Neural crest cell (in vitro differentiated cells): ENCODE results near the gene MYOM1. TPM values are rescaled to one million over a fixed set of nuclear protein-coding genes. Genes with fewer than 3 reads are reported as not detected.

ENCODE experiments used
- DNase-seq: peaks from one replicate; pipeline ENCODE4 v3.0.0; 2021; ENCODE audit warnings: low read depth, mixed read lengths, low spot score
- H3K27ac Mint-ChIP-seq: one replicate; pipeline ENCODE4 v1.8.0; 2021; ENCODE audit warnings: mild to moderate bottlenecking, mixed read lengths; ENCODE audit not compliant: unreplicated experiment
- H3K27me3 Mint-ChIP-seq: 2 replicates; pipeline ENCODE4 v1.8.0; 2021; ENCODE audit warnings: low read depth, mild to moderate bottlenecking, mixed read lengths
- H3K36me3 Mint-ChIP-seq: 2 replicates; pipeline ENCODE4 v1.8.0; 2021; ENCODE audit warnings: low read depth, mild to moderate bottlenecking, mixed read lengths
- H3K4me1 Mint-ChIP-seq: 2 replicates; pipeline ENCODE4 v1.8.0; 2021; ENCODE audit warnings: mixed read lengths
- H3K4me3 Mint-ChIP-seq: one replicate; pipeline ENCODE4 v1.8.0; 2021; ENCODE audit warnings: mild to moderate bottlenecking, mixed read lengths
- H3K9me3 Mint-ChIP-seq: 2 replicates; pipeline ENCODE4 v1.8.0; 2021; ENCODE audit warnings: mixed read lengths
- total RNA-seq: library from RNA; stranded (reverse); gene quantifications from 2 replicates; pipeline ENCODE4 v1.2.1, GENCODE V29; 2021
- TF ChIP-seq, protein P1 (sequence below): fragments of 200-600 bp; sonication (generic); conservative IDR thresholded peaks from 2 replicates; pipeline ENCODE4 v1.5.0; 2021; ENCODE audit warnings: antibody characterized with exemption, mild to moderate bottlenecking

MYOM1 gene
- total RNA-seq, 1 donor from 2014 or later = 0.89 TPM

DNA sequence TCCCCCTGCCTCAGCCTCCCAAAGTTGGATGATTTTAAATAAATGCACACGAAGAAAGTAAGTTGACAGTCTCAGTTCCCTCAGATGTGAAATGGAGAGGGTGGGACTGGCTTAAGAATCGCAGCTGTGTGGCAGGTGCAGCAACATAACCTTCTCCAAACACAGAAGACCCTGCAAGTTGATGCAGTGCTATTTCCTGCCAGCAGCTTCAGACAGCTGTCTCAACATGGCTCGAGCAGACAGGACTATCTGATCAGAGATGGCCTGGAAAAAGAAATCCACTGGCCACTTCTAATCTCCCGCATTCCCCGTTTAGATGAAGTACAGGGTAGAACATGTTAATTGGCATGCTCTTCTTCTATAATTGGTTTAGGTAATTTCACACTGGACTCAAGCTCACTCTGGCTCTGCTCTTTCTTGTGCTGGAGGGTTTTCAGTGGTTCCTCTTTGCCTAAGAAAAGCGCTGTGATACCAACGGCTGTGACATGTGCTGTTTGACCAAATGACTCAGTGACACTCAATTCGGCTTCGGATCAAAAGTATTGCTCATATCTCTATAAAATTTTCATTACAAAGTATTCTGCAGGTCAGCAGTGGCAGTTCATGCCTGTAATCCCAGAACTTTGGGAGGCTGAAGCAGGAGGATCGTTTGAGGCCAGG is 40.2 kb downstream of the MYOM1 start:
- H3K27ac Mint-ChIP-seq = no peak overlapping the region
- H3K4me3 Mint-ChIP-seq = no peak overlapping the region
- H3K27me3 Mint-ChIP-seq = no peaks in the 10 kb centered on the region

DNA sequence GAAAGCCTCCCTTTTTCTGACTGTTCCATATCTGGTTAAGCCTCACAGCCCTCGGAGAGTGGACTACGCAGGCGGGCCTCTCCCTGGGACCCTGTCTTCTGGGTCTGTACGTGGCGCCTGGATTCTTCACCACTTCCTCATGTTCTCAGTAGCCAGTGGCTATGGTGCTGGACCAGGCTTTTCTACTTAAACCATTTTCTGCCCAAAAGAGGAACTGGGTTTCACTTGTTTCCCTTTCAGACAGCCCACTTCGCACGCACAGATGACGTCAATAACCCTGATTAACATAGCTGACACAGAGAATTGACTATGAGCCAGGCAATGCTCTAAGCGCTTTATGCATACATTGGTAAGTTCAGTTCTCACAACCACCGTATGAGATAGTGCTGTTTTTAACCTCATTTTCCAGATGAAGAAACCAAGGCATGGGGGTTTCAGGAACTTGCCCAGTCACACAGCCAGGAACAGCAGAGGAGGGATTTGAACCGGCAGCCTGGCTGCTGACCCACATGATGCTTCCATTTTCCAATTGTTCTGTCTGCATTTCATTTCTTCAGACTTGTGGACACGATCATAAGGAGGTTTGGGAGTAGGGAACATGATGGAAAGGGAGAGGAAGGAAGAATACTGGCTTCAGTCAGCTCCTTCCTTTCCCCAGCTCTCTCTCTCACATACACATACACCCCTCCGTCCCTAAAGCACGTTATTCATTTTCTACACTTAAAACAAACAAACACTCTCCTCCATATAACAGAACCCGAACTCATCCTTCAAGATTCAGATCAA is 41.7 kb downstream of the MYOM1 start:
- Mint-ChIP-seq H3K27ac (no peak overlapping the region), H3K4me3 (no peak overlapping the region), H3K9me3 (no peaks in the 10 kb centered on the region), H3K27me3 (no peaks in the 10 kb centered on the region), H3K36me3 (no peaks in the 10 kb centered on the region), H3K4me1 (no peaks in the 10 kb centered on the region)
- no peak for DNase-seq
- TF ChIP-seq, protein P1, sequence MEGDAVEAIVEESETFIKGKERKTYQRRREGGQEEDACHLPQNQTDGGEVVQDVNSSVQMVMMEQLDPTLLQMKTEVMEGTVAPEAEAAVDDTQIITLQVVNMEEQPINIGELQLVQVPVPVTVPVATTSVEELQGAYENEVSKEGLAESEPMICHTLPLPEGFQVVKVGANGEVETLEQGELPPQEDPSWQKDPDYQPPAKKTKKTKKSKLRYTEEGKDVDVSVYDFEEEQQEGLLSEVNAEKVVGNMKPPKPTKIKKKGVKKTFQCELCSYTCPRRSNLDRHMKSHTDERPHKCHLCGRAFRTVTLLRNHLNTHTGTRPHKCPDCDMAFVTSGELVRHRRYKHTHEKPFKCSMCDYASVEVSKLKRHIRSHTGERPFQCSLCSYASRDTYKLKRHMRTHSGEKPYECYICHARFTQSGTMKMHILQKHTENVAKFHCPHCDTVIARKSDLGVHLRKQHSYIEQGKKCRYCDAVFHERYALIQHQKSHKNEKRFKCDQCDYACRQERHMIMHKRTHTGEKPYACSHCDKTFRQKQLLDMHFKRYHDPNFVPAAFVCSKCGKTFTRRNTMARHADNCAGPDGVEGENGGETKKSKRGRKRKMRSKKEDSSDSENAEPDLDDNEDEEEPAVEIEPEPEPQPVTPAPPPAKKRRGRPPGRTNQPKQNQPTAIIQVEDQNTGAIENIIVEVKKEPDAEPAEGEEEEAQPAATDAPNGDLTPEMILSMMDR = no peak

More for the DNA sequence above, 40.2 kb downstream of the MYOM1 start:
- TF ChIP-seq, protein P1 = no peak
- H3K9me3 Mint-ChIP-seq = no peaks in the 10 kb centered on the region
- no peak for DNase-seq
- no peaks in the 10 kb centered on the region for H3K36me3 Mint-ChIP-seq
- no peaks in the 10 kb centered on the region for H3K4me1 Mint-ChIP-seq

DNA sequence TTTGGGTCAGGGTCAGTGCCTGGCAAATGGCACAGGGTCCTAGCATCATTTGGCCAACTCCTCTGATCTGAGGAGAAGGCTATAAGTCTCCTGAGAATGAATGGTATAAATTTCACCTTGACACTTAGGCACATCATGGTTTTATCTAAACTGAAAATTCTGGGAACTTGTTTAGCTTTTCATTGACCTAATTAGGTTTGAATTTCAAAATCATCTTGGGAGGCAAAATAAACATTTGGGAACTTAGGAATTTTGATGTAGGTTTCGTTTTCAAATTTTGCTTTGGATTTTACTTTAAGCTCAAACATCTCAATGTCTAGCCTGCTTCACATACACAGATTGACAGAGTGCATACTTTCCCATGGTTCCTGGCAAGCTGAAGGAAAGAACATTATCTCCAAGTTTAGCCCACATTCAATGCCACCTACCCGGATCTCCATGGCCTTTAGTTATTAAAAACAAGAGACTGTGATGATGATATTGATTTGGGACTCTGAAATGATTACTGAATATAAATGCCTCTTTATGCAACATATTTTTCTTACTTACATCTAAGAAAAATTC is 44.5 kb downstream of the MYOM1 start:
- TF ChIP-seq, protein P1 = no peak
- Mint-ChIP-seq H3K4me1 (no peaks in the 10 kb centered on the region), H3K9me3 (no peaks in the 10 kb centered on the region), H3K36me3 (no peaks in the 10 kb centered on the region), H3K4me3 (no peak overlapping the region), H3K27me3 (no peaks in the 10 kb centered on the region), H3K27ac (no peak overlapping the region)
- DNase-seq = no peak

DNA sequence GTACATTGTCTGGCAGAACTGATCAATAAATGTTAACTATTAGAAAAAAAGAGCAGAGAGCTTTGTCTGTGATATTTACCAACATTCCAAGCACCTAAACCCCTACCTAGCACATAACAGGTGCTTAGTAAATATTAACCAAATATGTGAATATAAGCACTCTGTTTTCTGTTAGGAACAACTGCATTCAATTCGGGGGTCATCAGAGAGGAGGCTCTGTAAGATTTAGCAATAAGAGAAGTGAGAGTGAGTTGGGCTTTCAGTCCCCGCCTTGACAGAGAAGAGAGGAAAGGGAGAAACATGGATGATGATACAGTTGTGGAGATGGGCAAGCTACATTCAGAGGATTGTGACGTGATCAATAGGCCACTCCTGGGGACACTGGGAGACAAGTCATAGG is 47.7 kb downstream of the MYOM1 start:
- H3K27ac Mint-ChIP-seq = no peak overlapping the region
- H3K36me3 Mint-ChIP-seq = no peaks in the 10 kb centered on the region
- DNase-seq = no peak
- H3K27me3 Mint-ChIP-seq = no peaks in the 10 kb centered on the region
- no peaks in the 10 kb centered on the region for H3K4me1 Mint-ChIP-seq
- H3K9me3 Mint-ChIP-seq = no peaks in the 10 kb centered on the region
- TF ChIP-seq, protein P1 = no peak
- no peak overlapping the region for H3K4me3 Mint-ChIP-seq

DNA sequence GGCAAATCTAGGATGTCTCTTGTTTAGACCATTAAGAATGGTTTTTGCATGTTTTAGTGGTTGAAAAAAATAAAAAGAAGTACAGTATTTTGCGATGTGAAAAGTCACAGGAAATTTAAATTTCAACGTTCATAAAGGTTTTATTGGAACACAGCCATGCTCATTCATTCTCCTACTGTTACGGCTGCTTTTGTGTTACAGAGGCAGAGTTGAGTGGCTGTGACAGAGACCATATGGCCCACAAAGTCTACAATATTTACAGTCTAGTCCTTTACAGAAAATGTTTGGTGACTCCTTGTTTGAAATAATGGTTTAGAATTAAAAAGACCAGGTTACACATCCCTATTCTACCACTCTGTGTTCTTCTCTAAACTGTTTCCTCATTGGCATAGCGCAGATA is 48.1 kb downstream of the MYOM1 start:
- H3K27me3 Mint-ChIP-seq = no peaks in the 10 kb centered on the region
- TF ChIP-seq, protein P1 = no peak
- no peaks in the 10 kb centered on the region for H3K36me3 Mint-ChIP-seq
- H3K9me3 Mint-ChIP-seq = no peaks in the 10 kb centered on the region
- H3K27ac Mint-ChIP-seq = no peak overlapping the region
- H3K4me3 Mint-ChIP-seq = no peak overlapping the region
- no peak for DNase-seq
- H3K4me1 Mint-ChIP-seq = no peaks in the 10 kb centered on the region
